Activated CD8-positive, alpha-beta memory T cell treated with anti-CD3 and anti-CD28 coated beads, Interleukin-2, amount 50 U/mL, for 24 hours (primary cell): Measurements from ENCODE around the gene UBAC2.
A peak's percentile ranks its signal among the peaks of the same experiment; 100 is the strongest.

ENCODE experiments used
- DNase-seq: peaks from one replicate; pipeline ENCODE4 v3.0.0-alpha.2; 2020; ENCODE audit errors: extremely low read depth

Gene UBAC2, protein sequence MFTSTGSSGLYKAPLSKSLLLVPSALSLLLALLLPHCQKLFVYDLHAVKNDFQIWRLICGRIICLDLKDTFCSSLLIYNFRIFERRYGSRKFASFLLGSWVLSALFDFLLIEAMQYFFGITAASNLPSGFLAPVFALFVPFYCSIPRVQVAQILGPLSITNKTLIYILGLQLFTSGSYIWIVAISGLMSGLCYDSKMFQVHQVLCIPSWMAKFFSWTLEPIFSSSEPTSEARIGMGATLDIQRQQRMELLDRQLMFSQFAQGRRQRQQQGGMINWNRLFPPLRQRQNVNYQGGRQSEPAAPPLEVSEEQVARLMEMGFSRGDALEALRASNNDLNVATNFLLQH

GRCh38 chr13:99200432-99201167 is at the start of gene UBAC2:
UBAC2 (plus strand) TSS chr13:99200854; CDS start chr13:99200909, 55 bp downstream.
- peak; percentile 81 for DNase-seq

- no peak for DNase-seq
Observed at GRCh38 chr13:99151516-99151915, 49.1 kb upstream of the UBAC2 start.

DNA sequence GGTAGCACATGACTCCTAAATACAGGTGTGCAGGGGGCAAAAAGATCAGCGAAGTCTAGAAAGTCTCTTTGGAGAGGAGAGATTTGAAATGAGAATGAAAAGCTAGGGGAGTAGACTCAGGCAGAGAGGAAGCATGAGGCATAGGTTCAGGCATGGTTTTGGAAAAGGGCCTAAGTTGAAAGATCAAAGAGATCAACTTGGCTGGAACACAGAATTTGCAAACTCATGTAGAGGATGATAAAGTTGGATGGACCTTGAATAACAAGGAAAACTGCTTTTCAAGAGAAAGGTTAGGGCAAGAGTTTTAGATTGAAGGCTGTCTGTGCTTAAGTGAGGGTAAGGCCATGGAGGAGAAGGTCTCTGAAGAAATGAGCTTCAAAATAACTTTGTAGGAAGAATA is 47.4 kb upstream of the UBAC2 start:
- DNase-seq = no peak

GRCh38 chr13:99154064-99154463 is 46.6 kb upstream of the UBAC2 start:
- DNase-seq = no peak

GRCh38 chr13:99155821-99156220 is 44.8 kb upstream of the UBAC2 start:
- DNase-seq = no peak

DNA sequence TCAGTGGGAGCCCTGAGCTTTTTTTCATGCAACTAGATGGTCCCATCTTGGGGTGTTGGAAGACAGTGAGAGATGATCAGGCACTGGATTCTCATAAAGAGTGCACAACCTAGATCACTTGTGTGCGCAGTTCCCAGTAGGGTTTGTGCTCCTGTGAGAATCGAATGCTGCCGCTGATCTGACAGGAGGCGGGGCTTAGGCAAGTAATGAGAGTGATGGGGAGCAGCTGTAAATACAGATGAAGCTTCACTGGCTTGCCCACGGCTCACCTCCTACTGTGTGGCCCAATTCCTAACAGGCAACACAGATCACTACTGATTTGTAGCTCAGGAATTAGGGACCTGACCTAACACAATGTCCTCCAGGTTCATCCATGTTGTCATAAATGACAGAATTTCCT is 43.6 kb upstream of the UBAC2 start:
- DNase-seq = no peak

- no peak for DNase-seq
Observed at GRCh38 chr13:99158846-99159245, 41.8 kb upstream of the UBAC2 start.

DNA sequence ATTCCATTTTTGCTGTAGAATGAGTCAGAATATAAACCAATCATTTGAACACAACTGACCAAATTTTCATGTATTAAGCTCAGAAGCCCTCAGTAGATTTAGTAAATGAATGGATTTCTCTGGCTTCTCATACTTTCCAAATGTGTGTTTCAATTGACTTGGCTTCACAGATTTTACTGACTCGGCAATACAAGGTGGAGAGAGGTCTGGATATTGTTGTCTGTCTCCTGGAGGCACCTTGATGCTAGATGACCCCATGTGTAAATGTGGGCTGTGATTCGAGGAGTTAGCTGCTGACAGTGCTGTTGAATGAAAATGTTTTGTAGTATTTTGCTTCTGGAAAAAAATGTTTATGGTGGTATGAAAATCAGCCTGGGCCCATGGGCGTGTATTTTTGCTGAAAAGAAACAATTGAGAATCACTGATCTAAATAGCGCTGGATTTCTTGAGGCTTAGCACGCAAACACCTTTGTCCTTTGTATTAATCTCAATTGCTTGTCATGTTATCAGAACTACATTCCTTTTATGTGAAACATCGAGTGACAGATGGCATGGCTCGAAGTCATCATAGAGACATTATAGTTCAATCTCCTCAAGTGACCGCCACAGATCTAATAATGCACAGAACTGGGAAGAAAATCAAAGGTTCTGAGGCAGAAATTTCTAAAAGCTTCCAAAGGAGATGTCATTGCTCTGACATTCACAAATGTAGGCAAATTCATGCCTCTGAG is 41.2 kb upstream of the UBAC2 start:
- no peak for DNase-seq

DNA sequence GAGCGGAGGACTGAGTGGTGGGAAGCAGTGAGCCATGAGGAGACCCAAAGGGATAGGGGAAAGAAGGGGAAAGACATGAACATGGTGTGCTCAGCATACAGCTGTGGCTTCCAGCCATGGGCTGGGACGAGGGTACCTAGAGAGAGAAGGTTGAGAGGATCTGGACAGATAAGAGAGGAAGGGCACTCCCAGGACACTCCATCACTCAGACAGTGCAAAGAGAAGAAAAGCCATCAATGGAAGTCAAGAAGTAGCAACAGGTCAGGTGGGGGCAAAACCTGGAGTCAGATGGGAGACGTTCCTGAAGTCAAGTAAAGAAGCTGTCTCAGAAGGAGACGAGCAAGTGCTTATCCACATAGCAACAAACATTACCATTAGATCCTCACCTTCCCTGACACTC is 40.2 kb upstream of the UBAC2 start:
- DNase-seq = no peak

GRCh38 chr13:99161512-99161911 is 39.1 kb upstream of the UBAC2 start:
- no peak for DNase-seq

DNA sequence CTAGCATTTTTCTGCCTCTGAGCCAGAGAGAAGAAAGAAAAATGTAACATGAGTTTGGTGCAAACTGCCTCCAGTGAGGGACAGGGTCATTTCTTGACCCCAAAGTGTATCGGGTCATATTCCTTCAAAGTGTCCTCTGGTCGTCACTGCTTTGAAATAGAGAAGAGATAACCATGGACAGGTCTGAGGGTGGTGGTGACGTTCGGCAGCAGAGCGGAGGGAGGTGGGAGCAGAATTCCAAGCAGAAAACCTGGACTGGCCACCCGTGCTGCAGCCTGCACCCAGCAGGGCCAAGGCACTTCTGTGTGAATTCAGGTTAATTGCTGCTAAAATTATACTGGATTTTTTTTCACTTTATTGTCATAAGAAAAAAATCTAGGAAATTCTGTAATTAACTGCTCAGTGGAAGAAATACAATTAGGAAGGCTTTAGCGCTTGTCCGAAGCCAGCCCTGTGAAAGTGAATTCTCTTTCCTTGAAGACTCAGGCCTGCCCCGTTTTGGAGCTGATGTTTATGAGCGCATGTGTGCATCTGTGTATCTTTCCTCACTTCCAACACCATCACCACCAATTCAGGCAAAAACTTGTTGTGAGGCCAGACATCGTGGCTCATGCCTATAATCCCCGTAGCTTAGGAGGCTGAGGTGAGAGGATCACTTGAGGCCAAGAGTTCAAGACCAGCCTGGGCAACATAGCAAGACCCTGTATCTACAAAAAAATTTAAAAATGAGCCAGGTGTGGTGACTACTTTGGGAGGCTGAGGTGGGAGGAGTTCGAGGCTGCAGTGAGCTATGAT is 37.9 kb upstream of the UBAC2 start:
- DNase-seq = no peak

GRCh38 chr13:99164226-99164625 is 36.4 kb upstream of the UBAC2 start:
- no peak for DNase-seq

- DNase-seq = no peak
Observed at GRCh38 chr13:99165753-99166587, 34.7 kb upstream of the UBAC2 start.

GRCh38 chr13:99172951-99173350 is 27.7 kb upstream of the UBAC2 start:
- no peak for DNase-seq

DNA sequence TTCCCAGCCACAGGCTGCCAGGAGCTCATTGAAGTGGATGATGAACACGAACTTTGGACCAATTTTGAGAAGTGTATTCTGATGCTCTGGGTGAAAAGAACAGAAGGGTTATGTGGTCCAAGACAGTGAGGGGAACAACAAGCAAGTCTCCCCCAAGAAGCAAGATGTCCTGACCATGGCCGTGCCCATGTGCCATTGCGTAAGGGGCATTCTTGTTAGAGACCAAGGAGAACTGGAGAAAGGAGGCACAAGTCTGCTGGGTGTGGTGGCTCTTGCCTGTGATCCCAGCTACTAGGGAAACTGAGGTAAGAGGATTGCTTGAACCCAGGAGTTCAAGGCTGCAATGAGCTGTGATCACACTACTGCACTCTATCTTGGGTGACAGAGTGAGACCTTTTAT is 27.0 kb upstream of the UBAC2 start:
- DNase-seq = no peak

DNA sequence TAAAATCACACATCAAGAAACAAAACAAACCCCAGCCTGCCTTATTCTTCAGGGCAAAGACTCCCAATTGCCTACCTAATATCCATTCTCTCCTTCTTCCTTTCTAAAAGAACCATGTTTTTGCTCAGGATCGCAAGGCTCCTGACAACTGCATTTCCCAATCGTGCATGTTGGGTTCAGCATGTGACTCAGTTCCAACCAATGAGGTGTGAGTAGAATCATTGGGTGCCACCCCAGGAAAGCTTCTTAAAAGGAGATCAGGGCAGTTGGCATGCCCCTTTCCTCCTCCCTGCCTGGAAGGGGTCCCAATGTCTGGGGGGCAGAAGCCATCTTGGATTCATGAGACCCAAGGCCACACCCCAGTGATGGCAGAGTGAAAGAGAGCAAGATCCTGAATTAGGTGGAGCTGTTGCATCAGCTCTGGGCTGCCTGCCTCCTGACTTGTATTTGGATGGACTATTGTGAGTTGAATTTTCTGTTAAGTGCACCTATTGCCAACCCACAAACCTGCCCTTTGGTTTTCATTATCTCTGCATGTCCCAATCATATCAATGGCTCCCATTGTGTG is 26.0 kb upstream of the UBAC2 start:
- DNase-seq = no peak

GRCh38 chr13:99176309-99177276 is 24.1 kb upstream of the UBAC2 start:
- DNase-seq = peak; percentile 39

DNA sequence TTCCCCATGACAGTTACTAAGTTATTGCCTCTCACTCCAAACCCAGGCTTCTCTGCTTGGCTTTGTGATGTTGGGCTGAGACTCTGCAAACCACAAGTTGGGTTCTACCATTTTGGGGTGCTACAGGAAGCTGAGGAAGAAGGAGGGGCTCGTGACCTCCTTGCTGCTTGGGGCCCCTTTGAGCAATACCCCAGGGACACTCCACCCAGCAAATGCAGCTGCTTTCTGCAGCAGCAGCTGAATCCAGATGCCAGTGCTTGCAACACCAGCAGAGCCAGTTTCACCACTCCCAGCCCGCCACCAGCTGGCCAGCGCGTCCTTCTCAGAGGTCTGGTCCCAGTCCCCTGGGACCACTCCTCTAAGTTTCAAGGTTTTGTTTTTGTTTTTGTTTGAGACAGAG is 22.0 kb upstream of the UBAC2 start:
- DNase-seq = no peak

DNA sequence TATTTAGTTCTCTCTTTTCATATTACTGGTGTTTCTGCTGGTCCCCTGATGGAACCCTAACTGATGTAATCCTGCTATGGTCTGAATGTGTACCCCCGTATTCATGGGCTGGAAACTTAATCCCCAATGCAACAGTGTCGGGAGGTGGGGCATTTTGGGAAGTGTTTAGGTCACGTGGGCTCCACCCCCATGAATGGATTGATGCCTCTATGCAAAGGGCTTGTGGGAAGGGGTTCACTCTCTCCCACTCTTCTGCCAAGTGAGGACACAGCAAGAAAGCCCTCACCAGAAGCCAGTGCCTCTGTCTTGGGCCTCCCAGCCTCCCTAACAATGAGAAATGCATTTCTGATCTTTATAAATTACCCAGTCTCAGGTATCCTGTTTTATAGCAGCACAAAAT is 21.2 kb upstream of the UBAC2 start:
- DNase-seq = no peak
